HepG2 (cell line): ENCODE data around the gene SPTB. TPM values are rescaled to one million over a fixed set of nuclear protein-coding genes. Genes with fewer than 3 reads are reported as not detected.

Source experiments
- ATAC-seq: fragments of 200-7000 bp; cut with Tn5 transposase; 3 replicates; pipeline ENCODE4 v1.9.1; 2020; ENCODE audit warnings: mild to moderate bottlenecking, moderate library complexity
- BruUV-seq: library from RNA; stranded (reverse); fragments of 400-500 nt; replicated peaks from 2 replicates; lab custom pipeline; 2021; lab: Mats Ljungman, UMichigan
- CTCF ChIA-PET: fragments of 300-600 bp; formaldehyde crosslinking; extraction: SDS; loops from one replicate; lab custom pipeline; 2021; ENCODE audit warnings: low total read pairs, inconsistent platforms, low intra/inter-chr PET ratio; lab: Yijun Ruan, JAX
- POLR2A ChIA-PET: fragments of 350-600 bp; sonication (Branson Sonifier 250); formaldehyde crosslinking; loops from one replicate; lab custom pipeline; 2020; ENCODE audit warnings: antibody characterized with exemption, inconsistent platforms; lab: Yijun Ruan, JAX
- DNase-seq: peaks from one replicate; pipeline ENCODE4 v3.0.0-alpha.2; 2015; ENCODE audit warnings: low spot score
- FAIRE-seq: peaks from 3 replicates; lab custom pipeline; 2011; peaks lifted over from hg19 to GRCh38; lab: Jason Lieb, UNC
- H2AFZ ChIP-seq: one replicate; pipeline ENCODE4 v1.6.1; 2011; ENCODE audit warnings: low read length, inconsistent platforms
- H3K27ac ChIP-seq: fragments of 300-600 bp; 3 replicates; pipeline ENCODE4 v1.8.0; 2011; ENCODE audit warnings: mixed run types, mild to moderate bottlenecking, mixed read lengths, low read length, inconsistent platforms; ENCODE audit not compliant: insufficient read depth; ENCODE audit errors: extremely low read length
- H3K27me3 ChIP-seq, 2 experiments: fragments of 200-600 bp in 1 of 2; 2 replicates in 1 of 2; 3 replicates in 1 of 2; pipeline versions ENCODE4 v1.6.0 to v1.8.0; 2011; ENCODE audit warnings: low read length in 2 of 2, mild to moderate bottlenecking in 2 of 2, moderate library complexity in 2 of 2, inconsistent platforms in 1 of 2; ENCODE audit not compliant: insufficient read depth in 2 of 2, control insufficient read depth in 1 of 2
- H3K36me3 ChIP-seq, 2 experiments: fragments of 200-600 bp in 1 of 2; replicated peaks in 1 of 2; 2 replicates in 1 of 2; 3 replicates in 1 of 2; pipeline versions ENCODE4 v1.5.1 to v1.8.0; 2011; ENCODE audit warnings: low read length in 2 of 2, inconsistent platforms in 1 of 2; ENCODE audit not compliant: insufficient read depth in 2 of 2, control insufficient read depth in 1 of 2
- H3K4me1 ChIP-seq: 2 replicates; pipeline ENCODE4 v1.5.1; 2012; ENCODE audit warnings: low read length, inconsistent platforms; ENCODE audit not compliant: insufficient read depth
- H3K4me2 ChIP-seq: 2 replicates; pipeline ENCODE4 v1.6.0; 2011; ENCODE audit warnings: low read depth, low read length, inconsistent platforms
- H3K4me3 ChIP-seq, 3 experiments: fragments of 200-600 bp in 1 of 3; sonication (generic), shearing (Covaris generic) in 1 of 3; replicated peaks in 1 of 3; 2 replicates each; pipeline ENCODE4 v1.5.1; 2011 to 2016; ENCODE audit warnings: low read length in 3 of 3, inconsistent platforms in 2 of 3, low read depth in 2 of 3, mild to moderate bottlenecking in 2 of 3, control low read depth in 1 of 3, mixed read lengths in 1 of 3; ENCODE audit not compliant: insufficient read depth in 1 of 3
- H3K79me2 ChIP-seq: one replicate; pipeline ENCODE4 v1.6.1; 2011; ENCODE audit warnings: low read length, inconsistent platforms; ENCODE audit not compliant: insufficient read depth
- H3K9ac ChIP-seq: 2 replicates; pipeline ENCODE4 v1.6.0; 2011; ENCODE audit warnings: mild to moderate bottlenecking, low read depth, low read length, inconsistent platforms; ENCODE audit not compliant: insufficient read depth
- H3K9me3 ChIP-seq: 2 replicates; pipeline ENCODE4 v1.5.1; 2012; ENCODE audit warnings: mild to moderate bottlenecking, low read length
- H4K20me1 ChIP-seq: 2 replicates; pipeline ENCODE4 v1.6.0; 2011; ENCODE audit warnings: inconsistent platforms, mild to moderate bottlenecking, low read length, moderate library complexity; ENCODE audit not compliant: insufficient read depth
- AGO2 ChIP-seq: fragments of 200-400 bp; formaldehyde crosslinking; optimal IDR thresholded peaks from 2 replicates; pipeline ENCODE3; 2017; ENCODE audit warnings: mild to moderate bottlenecking, low read depth, low read length, moderate library complexity
- GABPA ChIP-seq, 2 experiments: IDR thresholded peaks; 2 replicates each; pipeline ENCODE4 v1.6.1; 2011 to 2016; ENCODE audit warnings: low read depth in 2 of 2, low read length in 1 of 2, missing biosample characterization in 1 of 2, missing genetic modification characterization in 1 of 2
- HBP1 ChIP-seq: IDR thresholded peaks from 2 replicates; pipeline ENCODE4 v1.6.1; 2016; ENCODE audit warnings: low read depth, control low read depth
- RXRA ChIP-seq: sonication (generic); formaldehyde crosslinking; IDR thresholded peaks from 2 replicates; pipeline ENCODE4 v1.5.1; 2020; ENCODE audit warnings: missing genetic modification reagents
- SMAD9 ChIP-seq: sonication (generic); formaldehyde crosslinking; IDR thresholded peaks from 2 replicates; pipeline ENCODE4 v1.5.1; 2020; ENCODE audit warnings: mild to moderate bottlenecking, missing genetic modification reagents
- TIGD3 ChIP-seq: sonication (generic); formaldehyde crosslinking; IDR thresholded peaks from 2 replicates; pipeline ENCODE4 v1.5.1; 2020; ENCODE audit warnings: mild to moderate bottlenecking, missing genetic modification reagents, borderline replicate concordance
- ZC3H13 ChIP-seq: sonication (generic); formaldehyde crosslinking; IDR thresholded peaks from 2 replicates; pipeline ENCODE4 v1.8.1; 2023; ENCODE audit warnings: mild to moderate bottlenecking, missing genetic modification reagents, moderate library complexity
- ZNF121 ChIP-seq: sonication (generic); formaldehyde crosslinking; IDR thresholded peaks from 2 replicates; pipeline ENCODE4 v1.5.0; 2020; ENCODE audit warnings: mild to moderate bottlenecking, missing genetic modification reagents
- ZNF20 ChIP-seq: sonication (generic); formaldehyde crosslinking; IDR thresholded peaks from 2 replicates; pipeline ENCODE4 v1.4.0; 2020; ENCODE audit warnings: mild to moderate bottlenecking, moderate library complexity, missing genetic modification reagents
- ZNF615 ChIP-seq: sonication (generic); formaldehyde crosslinking; IDR thresholded peaks from 2 replicates; pipeline ENCODE4 v1.5.0; 2020; ENCODE audit warnings: mild to moderate bottlenecking, missing genetic modification reagents, borderline replicate concordance
- ZNF629 ChIP-seq: sonication (generic); formaldehyde crosslinking; conservative IDR thresholded peaks from 2 replicates; pipeline ENCODE4 v1.5.0; 2020; ENCODE audit warnings: missing genetic modification reagents
- ZNF776 ChIP-seq: sonication (generic); formaldehyde crosslinking; IDR thresholded peaks from 2 replicates; pipeline ENCODE4 v1.4.0; 2020; ENCODE audit warnings: mild to moderate bottlenecking, missing genetic modification reagents
- ZSCAN20 ChIP-seq: sonication (generic); formaldehyde crosslinking; IDR thresholded peaks from 2 replicates; pipeline ENCODE4 v1.4.0; 2020; ENCODE audit warnings: missing genetic modification reagents, mild to moderate bottlenecking, borderline replicate concordance
- WGBS: methylation state at CpG from one replicate; pipeline ENCODE4 v1.1.6; 2017; ENCODE audit warnings: low lambda C conversion rate; 5-methylcytosine and 5-hydroxymethylcytosine counted together
- in situ Hi-C: cut with HindIII; loops from 2 replicates; pipeline ENCODE4 v1.10.0; 2017; ENCODE audit warnings: low pct_unique_long_range_greater_than_20kb; ENCODE audit not compliant: extremely low pct_ligation_motif_present
- intact Hi-C: fragments of 100-400 bp; cut with micrococcal nuclease; formaldehyde crosslinking; loops from one replicate; pipeline ENCODE4 v1.10.0; 2022; ENCODE audit not compliant: unreplicated experiment
- polyA plus RNA-seq, 8 experiments: library from polyadenylated mRNA; depleted of rRNA in 3 of 8; stranded (reverse) in 7 of 8; unstranded in 1 of 8; fragments of >200 nt; fragmentation: Illumina TruSeq in 4 of 8; extraction: Trizol in 4 of 8; gene quantifications; 2 replicates each; pipeline versions ENCODE4 v1.2.1 to v1.2.3, GENCODE V29; 2011 to 2016; ENCODE audit warnings: low read depth in 4 of 8, missing spikeins in 1 of 8, mixed read lengths in 1 of 8; ENCODE audit not compliant: insufficient read depth in 1 of 8
- total RNA-seq, 5 experiments: library from RNA; depleted of rRNA; stranded (reverse); fragments of >200 nt; fragmentation: Illumina TruSeq; extraction: Trizol; gene quantifications; 2 replicates each; pipeline ENCODE4 v1.2.3, GENCODE V29; 2016; ENCODE audit warnings: low read depth in 1 of 5

The SPTB gene
- total and polyA plus RNA-seq, 2 of the 13 experiments (the other 11 are each of a cell fraction or from before 2014, with no cell fraction given): 0.01 to 0.02 TPM

GRCh38 chr14:64731141-64731581 is 148.5 kb downstream of the SPTB start:
- 95% methylated on average over 8 of the region's 15 CpGs for WGBS
- TF ChIP-seq ZNF629 (CRISPR knock-in tag) (no peak), ZNF776 (CRISPR knock-in tag) (no peak), SMAD9 (CRISPR knock-in tag) (no peak), ZC3H13 (CRISPR knock-in tag) (no peak), ZNF615 (CRISPR knock-in tag) (no peak), GABPA (IDR thresholded peaks at IDR 0.05; ENCODE audit: low read depth, low read length) (no peak), GABPA (CRISPR knock-in tag; IDR thresholded peaks at IDR 0.05; ENCODE audit: low read depth) (no peak), HBP1 (CRISPR knock-in tag) (no peak)
- Histone ChIP-seq H3K4me1 (peaks cover 12% of the 10 kb centered on the region), H3K79me2 (no peaks in the 10 kb centered on the region), H3K9ac (no peak overlapping the region), H3K4me3 (no peak overlapping the region), H3K9me3 (no peaks in the 10 kb centered on the region), H2AFZ (no peak overlapping the region), H3K4me2 (no peak overlapping the region), H3K27me3 (no peaks in the 10 kb centered on the region), H3K27ac (no peak overlapping the region), H4K20me1 (no peaks in the 10 kb centered on the region), H3K36me3 (peaks cover 10 to 14% of the 10 kb centered on the region in 2 experiments; a peak in 3 of 5 replicates)
- no peak for FAIRE-seq
- ChIA-PET CTCF (no interaction called here), POLR2A (no interaction called here)
- intact Hi-C loops: no loop called here
- no peak for ATAC-seq
- BruUV-seq: no TSS peak
- in situ Hi-C loops: no loop called here
- DNase-seq: no peak

GRCh38 chr14:64730681-64731080 is 149.0 kb downstream of the SPTB start:
- Histone ChIP-seq H3K36me3 (peaks cover 10 to 14% of the 10 kb centered on the region in 2 experiments; a peak in 3 of 5 replicates), H3K27ac (no peak overlapping the region), H3K79me2 (no peaks in the 10 kb centered on the region), H3K27me3 (no peaks in the 10 kb centered on the region), H4K20me1 (no peaks in the 10 kb centered on the region), H3K4me3 (no peak overlapping the region), H3K9me3 (no peaks in the 10 kb centered on the region), H3K9ac (no peak overlapping the region), H2AFZ (no peak overlapping the region), H3K4me1 (peaks cover 13% of the 10 kb centered on the region), H3K4me2 (no peak overlapping the region)
- in situ Hi-C loops (no loop called here), intact Hi-C loops (no loop called here)
- TF ChIP-seq ZSCAN20 (CRISPR knock-in tag) (no peak), ZNF121 (CRISPR knock-in tag) (no peak), RXRA (CRISPR knock-in tag) (no peak), AGO2 (peak; percentile 19), TIGD3 (no peak), ZNF20 (CRISPR knock-in tag) (no peak)
- ChIA-PET CTCF (no interaction called here), POLR2A (no interaction called here)
- WGBS: 97% methylated on average over 5 of the region's 12 CpGs
- FAIRE-seq (no peak), DNase-seq (no peak), ATAC-seq (no peak)
- no TSS peak for BruUV-seq
